GM12864 (cell line): ENCODE measurements around the gene TRMT11.

ENCODE experiments used
- DNase-seq: peaks from one replicate; pipeline ENCODE4 v3.0.0-alpha.2; 2011; ENCODE audit warnings: low read depth
- H3K4me3 ChIP-seq: 2 replicates; pipeline ENCODE4 v1.5.1; 2011; ENCODE audit warnings: mild to moderate bottlenecking, low read depth, low read length, control low read depth
- TF ChIP-seq, protein P1 (sequence below): IDR thresholded peaks from 2 replicates; pipeline ENCODE4 v1.5.1; 2011; ENCODE audit warnings: low read depth, mild to moderate bottlenecking, moderate library complexity, low read length, control low read depth, inconsistent platforms; ENCODE audit errors: missing control alignments

The TRMT11 gene

DNA sequence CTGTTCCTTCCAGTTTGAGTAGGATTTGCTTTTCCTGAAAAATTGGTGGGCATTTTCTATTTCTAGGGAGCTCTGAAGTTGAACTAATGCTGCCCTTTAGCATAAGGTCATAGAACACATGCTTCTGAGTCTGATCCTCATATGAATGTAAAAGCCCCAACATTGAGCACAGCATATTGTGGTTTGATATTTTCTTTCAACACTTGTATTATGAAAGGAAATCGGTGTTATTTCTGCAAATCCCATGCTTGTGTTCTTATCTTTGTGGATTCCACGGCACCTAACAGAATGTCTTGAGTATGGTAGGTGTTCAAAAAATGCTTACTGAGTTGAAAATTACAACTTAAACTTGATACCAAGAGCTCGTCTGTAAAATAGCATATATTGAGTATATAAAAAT, 85.8 kb downstream of the TRMT11 start:
- no peak overlapping the region for H3K4me3 ChIP-seq
- DNase-seq: no peak
- TF ChIP-seq, protein P1, sequence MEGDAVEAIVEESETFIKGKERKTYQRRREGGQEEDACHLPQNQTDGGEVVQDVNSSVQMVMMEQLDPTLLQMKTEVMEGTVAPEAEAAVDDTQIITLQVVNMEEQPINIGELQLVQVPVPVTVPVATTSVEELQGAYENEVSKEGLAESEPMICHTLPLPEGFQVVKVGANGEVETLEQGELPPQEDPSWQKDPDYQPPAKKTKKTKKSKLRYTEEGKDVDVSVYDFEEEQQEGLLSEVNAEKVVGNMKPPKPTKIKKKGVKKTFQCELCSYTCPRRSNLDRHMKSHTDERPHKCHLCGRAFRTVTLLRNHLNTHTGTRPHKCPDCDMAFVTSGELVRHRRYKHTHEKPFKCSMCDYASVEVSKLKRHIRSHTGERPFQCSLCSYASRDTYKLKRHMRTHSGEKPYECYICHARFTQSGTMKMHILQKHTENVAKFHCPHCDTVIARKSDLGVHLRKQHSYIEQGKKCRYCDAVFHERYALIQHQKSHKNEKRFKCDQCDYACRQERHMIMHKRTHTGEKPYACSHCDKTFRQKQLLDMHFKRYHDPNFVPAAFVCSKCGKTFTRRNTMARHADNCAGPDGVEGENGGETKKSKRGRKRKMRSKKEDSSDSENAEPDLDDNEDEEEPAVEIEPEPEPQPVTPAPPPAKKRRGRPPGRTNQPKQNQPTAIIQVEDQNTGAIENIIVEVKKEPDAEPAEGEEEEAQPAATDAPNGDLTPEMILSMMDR: no peak

DNA sequence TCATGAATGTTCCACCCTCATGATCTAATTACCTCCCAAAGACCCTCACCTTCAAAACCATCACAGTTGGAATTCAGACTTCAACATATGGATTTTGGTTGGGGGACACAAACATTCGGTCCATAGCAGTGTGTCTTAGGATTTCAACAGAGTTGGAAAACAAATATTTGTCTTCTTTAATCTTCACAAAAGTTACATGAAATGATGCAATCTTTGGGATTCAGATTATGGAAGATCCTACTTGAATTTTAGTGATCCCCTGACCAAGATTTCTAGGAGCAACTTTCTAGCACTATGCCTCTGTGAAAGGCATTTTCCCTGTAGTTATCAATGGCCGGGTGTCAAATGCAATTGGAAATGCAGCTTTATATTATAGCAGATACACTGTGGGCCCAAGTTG, 86.5 kb downstream of the TRMT11 start:
- DNase-seq: no peak
- TF ChIP-seq, protein P1: no peak
- no peak overlapping the region for H3K4me3 ChIP-seq

DNA sequence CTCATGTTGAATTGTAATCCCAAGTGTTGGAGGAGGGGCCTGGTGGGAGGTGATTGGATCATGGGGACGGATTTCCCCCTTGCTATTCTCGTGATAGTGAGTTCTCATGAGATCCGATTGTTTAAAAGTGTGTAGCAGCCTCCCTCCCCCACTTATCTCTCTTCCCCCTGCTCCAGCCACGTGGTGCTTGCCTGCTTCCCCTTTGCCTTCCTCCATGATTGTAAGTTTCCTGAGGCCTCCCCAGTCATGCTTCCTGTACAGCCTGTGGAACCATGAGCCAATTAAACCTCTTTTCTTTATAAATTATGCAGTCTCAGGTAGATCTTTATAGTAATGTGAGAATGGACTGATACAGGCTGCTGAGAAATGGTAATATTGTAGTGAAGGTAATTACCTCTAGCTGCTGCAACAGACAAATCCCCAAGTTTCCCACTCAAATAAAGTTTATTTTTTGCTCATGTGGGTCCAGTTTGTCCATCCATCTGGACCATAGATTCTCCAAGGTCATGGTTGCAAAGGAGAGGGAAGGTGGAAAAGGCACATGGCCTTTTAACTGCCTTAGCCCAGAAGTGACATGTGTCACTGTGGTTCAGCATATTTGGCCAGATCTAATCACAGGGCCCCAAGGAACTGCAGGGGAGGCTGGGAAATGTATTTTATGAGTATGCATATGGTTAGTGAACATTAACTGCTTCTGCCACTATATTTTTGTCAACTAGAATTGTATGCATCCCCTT, 89.2 kb downstream of the TRMT11 start:
- H3K4me3 ChIP-seq: no peak overlapping the region
- no peak for DNase-seq
- TF ChIP-seq, protein P1: no peak

DNA sequence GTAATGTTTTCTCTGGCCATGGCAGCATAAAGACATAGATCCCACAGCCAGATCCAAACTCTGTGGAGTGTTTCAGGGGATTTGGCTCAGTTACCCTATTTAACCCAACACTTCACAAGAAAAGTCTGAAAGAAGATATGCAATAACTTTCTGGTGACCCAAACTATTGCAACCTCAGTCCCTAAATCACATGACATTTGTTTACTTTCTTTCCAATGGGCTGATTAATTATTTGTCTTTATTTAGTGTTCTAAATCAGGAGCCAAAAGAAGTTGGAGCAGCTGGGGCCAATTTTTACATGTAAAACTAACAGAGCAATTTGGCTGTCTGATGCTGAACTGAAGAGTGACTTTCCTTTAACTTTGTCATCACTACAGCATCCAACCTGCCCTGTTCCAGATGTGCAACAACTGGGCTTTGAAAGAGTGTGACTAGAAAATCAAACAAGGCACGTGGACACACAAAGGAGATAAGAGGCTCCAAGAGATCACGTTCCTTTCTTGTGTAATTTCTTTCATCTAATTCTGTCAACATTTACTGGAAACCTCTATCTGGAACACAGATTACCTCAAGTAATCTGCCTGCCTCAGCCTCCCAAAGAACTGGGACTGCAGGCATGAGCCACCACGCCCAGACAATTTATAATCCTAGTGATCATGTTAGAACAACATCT, 90.8 kb downstream of the TRMT11 start:
- H3K4me3 ChIP-seq: no peak overlapping the region
- DNase-seq: no peak
- TF ChIP-seq, protein P1: no peak

DNA sequence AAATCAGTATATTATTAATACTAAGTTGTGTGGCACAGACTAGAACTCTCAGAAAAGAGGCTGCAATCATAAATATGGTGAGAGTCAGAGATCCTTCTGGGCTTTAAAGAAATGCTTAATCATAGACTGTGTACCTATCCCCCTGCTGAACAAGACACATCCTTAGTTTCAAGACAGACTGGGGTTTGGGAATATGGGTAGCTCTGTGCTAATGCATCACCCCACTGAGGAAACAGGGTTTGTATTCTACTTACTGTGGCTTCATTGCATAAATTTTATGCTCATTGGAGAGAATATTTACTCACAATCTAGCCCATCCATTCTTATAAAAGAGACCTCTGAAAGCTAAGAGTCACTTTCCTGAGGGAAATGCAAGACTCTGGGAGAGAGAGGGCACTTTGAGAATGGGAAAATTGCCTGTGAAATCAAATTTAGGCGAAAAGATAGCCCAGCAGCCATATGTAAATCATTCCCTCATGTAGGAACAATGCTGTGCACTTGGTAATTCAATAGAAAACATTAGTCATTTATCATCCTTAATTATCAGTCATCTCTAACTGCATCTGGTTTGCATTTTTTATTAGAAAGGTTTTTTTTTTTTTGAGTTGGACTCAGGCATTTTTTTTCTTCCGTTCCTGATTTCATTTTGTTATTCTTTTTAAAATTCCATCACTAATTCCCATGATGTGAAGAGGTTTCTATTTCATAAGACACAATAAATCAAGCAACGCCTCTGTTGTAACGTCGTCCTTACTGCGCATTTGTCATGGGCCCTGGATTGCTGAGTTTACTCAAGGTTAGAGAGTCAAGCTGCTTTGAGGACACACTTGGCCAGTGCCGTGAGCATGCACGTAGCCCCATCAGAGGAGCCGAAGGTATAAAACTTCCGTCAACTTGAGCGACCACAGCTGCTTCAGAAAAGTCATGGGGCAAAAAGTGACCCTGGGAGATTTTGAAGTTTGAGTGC, 91.8 kb downstream of the TRMT11 start:
- TF ChIP-seq, protein P1: no peak
- no peak overlapping the region for H3K4me3 ChIP-seq

DNA sequence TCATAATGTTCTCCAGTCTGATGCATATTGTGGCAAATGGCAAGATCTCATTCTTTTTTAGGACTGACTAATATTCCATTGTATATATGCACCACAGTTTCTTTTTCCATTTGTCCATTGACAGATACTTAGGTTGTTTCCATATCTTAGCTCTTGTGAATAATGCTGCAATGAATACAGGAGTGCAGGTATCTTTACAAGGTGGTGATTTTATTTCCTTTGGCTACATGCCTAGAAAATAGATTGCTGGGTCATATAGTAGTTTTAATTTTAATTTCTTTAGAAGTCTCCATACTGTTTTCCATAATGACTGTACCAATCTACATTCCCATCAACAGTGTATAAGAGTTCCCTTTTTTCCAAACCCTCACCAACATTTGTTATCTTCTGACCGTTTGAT, 97.5 kb downstream of the TRMT11 start:
- TF ChIP-seq, protein P1: no peak
- no peak for DNase-seq
- no peak overlapping the region for H3K4me3 ChIP-seq

More for the DNA sequence above, 91.8 kb downstream of the TRMT11 start:
- DNase-seq: no peak
